Measurements from ENCODE around the gene TESK2. TPM values are rescaled to one million over a fixed set of nuclear protein-coding genes. Genes with fewer than 3 reads are reported as not detected.
"Not testable (repeated sequence)": the region's sequence is repeated elsewhere in the genome, so short reads cannot be mapped to it uniquely, and the experiment has no call there.

TESK2 gene
- polyA plus RNA-seq, 3 donors from 2014 or later: 1.8 to 3.3 TPM; not detected in 1

GRCh38 chr1:45518910-45519309 lies 27.9 kb upstream of the TESK2 start:
- Mint-ChIP-seq H3K36me3 (peaks cover 11 to 28% (median 15%) of the 10 kb centered on the region in 3 donors), H3K4me3 (peak overlapping the region in 4 of 5 donors; percentile 36 to 67 (median 50)), H3K27me3 (ENCODE audit: low read depth in 3 of 3) (peaks cover 5 to 10% (median 8%) of the 10 kb centered on the region in 3 donors), H3K9me3 (no peaks in the 10 kb centered on the region), H3K27ac (peak overlapping the region in 2 of 6 donors; percentile 26 to 36), H3K4me1 (peaks cover 29 to 33% of the 10 kb centered on the region in 2 donors)
- no peak for DNase-seq

- not testable (repeated sequence) for DNase-seq, H3K9me3 Mint-ChIP-seq, H3K27ac Mint-ChIP-seq, H3K4me3 Mint-ChIP-seq
- peaks cover 29 to 33% of the 10 kb centered on the region in 2 donors for H3K4me1 Mint-ChIP-seq
- peaks cover 5 to 10% (median 8%) of the 10 kb centered on the region in 3 donors for H3K27me3 Mint-ChIP-seq (ENCODE audit: low read depth in 3 of 3)
- peaks cover 11 to 28% (median 15%) of the 10 kb centered on the region in 3 donors for H3K36me3 Mint-ChIP-seq
Observed at GRCh38 chr1:45518366-45518765, 27.4 kb upstream of the TESK2 start.

- Mint-ChIP-seq H3K9me3 (no peaks in the 10 kb centered on the region), H3K27ac (no peak overlapping the region), H3K27me3 (ENCODE audit: low read depth in 3 of 3) (peaks cover 0 to 5% (median 0%) of the 10 kb centered on the region in 3 donors), H3K4me3 (no peak overlapping the region), H3K4me1 (peaks cover 17 to 21% of the 10 kb centered on the region in 2 donors), H3K36me3 (peaks cover 11 to 33% (median 15%) of the 10 kb centered on the region in 3 donors)
- no peak for DNase-seq
Observed at GRCh38 chr1:45516465-45516864, 25.5 kb upstream of the TESK2 start.

GRCh38 chr1:45516036-45516435 lies 25.1 kb upstream of the TESK2 start:
- Mint-ChIP-seq H3K36me3 (peaks cover 11 to 37% (median 15%) of the 10 kb centered on the region in 3 donors), H3K9me3 (no peaks in the 10 kb centered on the region), H3K27me3 (ENCODE audit: low read depth in 3 of 3) (peaks cover 0 to 4% (median 0%) of the 10 kb centered on the region in 3 donors), H3K4me1 (peaks cover 15 to 16% of the 10 kb centered on the region in 2 donors), H3K27ac (no peak overlapping the region), H3K4me3 (no peak overlapping the region)
- DNase-seq: no peak

- H3K27ac Mint-ChIP-seq; H3K4me3 Mint-ChIP-seq; H3K4me1 Mint-ChIP-seq; H3K9me3 Mint-ChIP-seq; DNase-seq; H3K27me3 Mint-ChIP-seq (ENCODE audit: low read depth in 3 of 3): not testable (repeated sequence)
- peaks cover 15 to 52% (median 20%) of the 10 kb centered on the region in 3 donors for H3K36me3 Mint-ChIP-seq
Observed at GRCh38 chr1:45513532-45514260, 22.7 kb upstream of the TESK2 start.

GRCh38 chr1:45512641-45513054 lies 21.7 kb upstream of the TESK2 start:
- peaks cover 0 to 4% (median 0%) of the 10 kb centered on the region in 3 donors for H3K27me3 Mint-ChIP-seq (ENCODE audit: low read depth in 3 of 3)
- DNase-seq: peak; percentile 53 to 60 (median 56)
- no peaks in the 10 kb centered on the region for H3K4me1 Mint-ChIP-seq
- no peak overlapping the region for H3K4me3 Mint-ChIP-seq
- H3K36me3 Mint-ChIP-seq: peaks cover 15 to 55% (median 20%) of the 10 kb centered on the region in 3 donors
- peak overlapping the region in 1 of 6 donors; percentile 53 for H3K27ac Mint-ChIP-seq
- H3K9me3 Mint-ChIP-seq: no peaks in the 10 kb centered on the region

- H3K4me1 Mint-ChIP-seq: no peaks in the 10 kb centered on the region
- DNase-seq: no peak
- peaks cover 11 to 45% (median 15%) of the 10 kb centered on the region in 3 donors for H3K36me3 Mint-ChIP-seq
- no peak overlapping the region for H3K4me3 Mint-ChIP-seq
- peaks cover 0 to 4% (median 0%) of the 10 kb centered on the region in 3 donors for H3K27me3 Mint-ChIP-seq (ENCODE audit: low read depth in 3 of 3)
- peak overlapping the region in 1 of 6 donors; percentile 40 for H3K27ac Mint-ChIP-seq
- H3K9me3 Mint-ChIP-seq: no peaks in the 10 kb centered on the region
Observed at GRCh38 chr1:45510972-45511527, 20.1 kb upstream of the TESK2 start.

GRCh38 chr1:45510036-45510971 lies 19.3 kb upstream of the TESK2 start:
- H3K27ac Mint-ChIP-seq: peak overlapping the region in 2 of 6 donors; percentile 40
- peaks cover 0 to 4% (median 0%) of the 10 kb centered on the region in 3 donors for H3K27me3 Mint-ChIP-seq (ENCODE audit: low read depth in 3 of 3)
- no peak overlapping the region for H3K4me3 Mint-ChIP-seq
- no peaks in the 10 kb centered on the region for H3K4me1 Mint-ChIP-seq
- no peaks in the 10 kb centered on the region for H3K9me3 Mint-ChIP-seq
- no peak for DNase-seq
- H3K36me3 Mint-ChIP-seq: peaks cover 5 to 38% (median 9%) of the 10 kb centered on the region in 3 donors

GRCh38 chr1:45508295-45509151 lies 17.6 kb upstream of the TESK2 start:
- no peak for DNase-seq
- Mint-ChIP-seq H3K36me3 (peaks cover 0 to 26% (median 9%) of the 10 kb centered on the region in 3 donors), H3K4me3 (no peak overlapping the region), H3K27me3 (ENCODE audit: low read depth in 3 of 3) (peaks cover 0 to 4% (median 0%) of the 10 kb centered on the region in 3 donors), H3K9me3 (no peaks in the 10 kb centered on the region), H3K27ac (peak overlapping the region in 1 of 6 donors; percentile 1), H3K4me1 (no peaks in the 10 kb centered on the region)

- Mint-ChIP-seq H3K4me3 (no peak overlapping the region), H3K27ac (peak overlapping the region in 3 of 6 donors; percentile 1 to 67 (median 61)), H3K36me3 (peaks cover 0 to 26% (median 9%) of the 10 kb centered on the region in 3 donors), H3K4me1 (no peaks in the 10 kb centered on the region), H3K27me3 (ENCODE audit: low read depth in 3 of 3) (peaks cover 0 to 4% (median 0%) of the 10 kb centered on the region in 3 donors), H3K9me3 (no peaks in the 10 kb centered on the region)
- DNase-seq: no peak
Observed at GRCh38 chr1:45507893-45508292, 16.9 kb upstream of the TESK2 start.

GRCh38 chr1:45507195-45507594 lies 16.2 kb upstream of the TESK2 start:
- peaks cover 0 to 4% (median 0%) of the 10 kb centered on the region in 3 donors for H3K27me3 Mint-ChIP-seq (ENCODE audit: low read depth in 3 of 3)
- peaks cover 0 to 24% (median 9%) of the 10 kb centered on the region in 3 donors for H3K36me3 Mint-ChIP-seq
- no peaks in the 10 kb centered on the region for H3K4me1 Mint-ChIP-seq
- no peaks in the 10 kb centered on the region for H3K9me3 Mint-ChIP-seq
- no peak overlapping the region for H3K4me3 Mint-ChIP-seq
- no peak for DNase-seq
- H3K27ac Mint-ChIP-seq: no peak overlapping the region

- Mint-ChIP-seq H3K4me1 (peaks cover 24% of the 10 kb centered on the region in 2 donors), H3K9me3 (no peaks in the 10 kb centered on the region), H3K27me3 (ENCODE audit: low read depth in 3 of 3) (peaks cover 0 to 3% (median 2%) of the 10 kb centered on the region in 3 donors), H3K36me3 (peaks cover 0 to 3% (median 0%) of the 10 kb centered on the region in 3 donors), H3K27ac (no peak overlapping the region), H3K4me3 (no peak overlapping the region)
- no peak for DNase-seq
Observed at GRCh38 chr1:45503462-45504360, 12.7 kb upstream of the TESK2 start.

All from immature natural killer cell (primary cell).